Endothelial cell of umbilical vein (primary cell): ENCODE results near the gene ZNF764. TPM values are rescaled to one million over a fixed set of nuclear protein-coding genes. Genes with fewer than 3 reads are reported as not detected.

Source experiments
- BruUV-seq: library from RNA; stranded (reverse); fragments of 400-500 nt; replicated peaks from 2 replicates; lab custom pipeline; 2021; lab: Mats Ljungman, UMichigan
- CTCF ChIA-PET: fragments of 300-600, 350-600 bp; sonication (Branson Sonifier 250); formaldehyde crosslinking; loops from one replicate; lab custom pipeline; 2021; ENCODE audit warnings: antibody characterized with exemption, inconsistent platforms; lab: Charles Lee
- POLR2A ChIA-PET: fragments of 300-600, 350-600 bp; sonication (Branson Sonifier 250); formaldehyde crosslinking; loops from one replicate; lab custom pipeline; 2021; ENCODE audit warnings: antibody characterized with exemption, inconsistent platforms; lab: Charles Lee
- DNase-seq: peaks from one replicate; pipeline ENCODE4 v3.0.0-alpha.2; 2011; ENCODE audit warnings: low read depth, low spot score
- FAIRE-seq: peaks from 2 replicates; lab custom pipeline; 2011; peaks lifted over from hg19 to GRCh38; lab: Jason Lieb, UNC
- H2AFZ ChIP-seq: 2 replicates; pipeline ENCODE4 v1.6.0; 2012; ENCODE audit warnings: low read depth, low read length, control low read depth, inconsistent platforms
- H3K27ac ChIP-seq: 2 replicates; pipeline ENCODE4 v1.5.1; 2011; ENCODE audit warnings: low read depth, mild to moderate bottlenecking, control low read depth, low read length, moderate library complexity; ENCODE audit not compliant: insufficient read depth
- H3K27me3 ChIP-seq, 2 experiments: 2 replicates each; pipeline versions ENCODE4 v1.6.0 to v1.6.1; 2011; ENCODE audit warnings: low read length in 2 of 2, mixed read lengths in 1 of 2; ENCODE audit not compliant: control insufficient read depth in 2 of 2, insufficient read depth in 2 of 2
- H3K36me3 ChIP-seq, 2 experiments: 2 replicates in 1 of 2; 3 replicates in 1 of 2; pipeline ENCODE4 v1.5.1; 2011; ENCODE audit warnings: low read length in 2 of 2, mild to moderate bottlenecking in 1 of 2, moderate library complexity in 1 of 2; ENCODE audit not compliant: control insufficient read depth in 2 of 2, insufficient read depth in 2 of 2; ENCODE audit errors: extremely low read depth in 1 of 2
- H3K4me1 ChIP-seq: 3 replicates; pipeline ENCODE4 v1.5.1; 2011; ENCODE audit warnings: mild to moderate bottlenecking, low read length; ENCODE audit not compliant: control insufficient read depth, insufficient read depth; ENCODE audit errors: extremely low read depth
- H3K4me2 ChIP-seq: 2 replicates; pipeline ENCODE4 v1.6.1; 2011; ENCODE audit warnings: low read length, control low read depth, mixed read lengths; ENCODE audit not compliant: insufficient read depth
- H3K4me3 ChIP-seq, 3 experiments: fragments of 200-600 bp in 1 of 3; sonication (generic), shearing (Covaris generic) in 1 of 3; replicated peaks in 1 of 3; 2 replicates each; pipeline ENCODE4 v1.5.1; 2011 to 2016; ENCODE audit warnings: control low read depth in 3 of 3, low read length in 3 of 3, mild to moderate bottlenecking in 2 of 3, inconsistent platforms in 1 of 3, low read depth in 1 of 3, moderate library complexity in 1 of 3; ENCODE audit not compliant: insufficient read depth in 1 of 3
- H3K79me2 ChIP-seq: 2 replicates; pipeline ENCODE4 v1.6.0; 2012; ENCODE audit warnings: low read length, inconsistent platforms; ENCODE audit not compliant: control insufficient read depth, insufficient read depth
- H3K9ac ChIP-seq: replicated peaks from 2 replicates; pipeline ENCODE3; 2011; ENCODE audit warnings: low read length, control low read depth; ENCODE audit not compliant: insufficient read depth; ENCODE audit errors: extremely low read depth
- H3K9me1 ChIP-seq: replicated peaks from 3 replicates; pipeline ENCODE4 v1.6.0; 2011; ENCODE audit warnings: mild to moderate bottlenecking, low read length; ENCODE audit not compliant: control insufficient read depth, insufficient read depth; ENCODE audit errors: extremely low read depth
- H3K9me3 ChIP-seq: replicated peaks from 2 replicates; pipeline ENCODE4 v1.5.1; 2012; ENCODE audit warnings: low read length, inconsistent platforms; ENCODE audit not compliant: control insufficient read depth, insufficient read depth
- H4K20me1 ChIP-seq: replicated peaks from 2 replicates; pipeline ENCODE3; 2011; ENCODE audit warnings: mild to moderate bottlenecking, low read length; ENCODE audit not compliant: control insufficient read depth, insufficient read depth; ENCODE audit errors: extremely low read depth
- CTCF ChIP-seq, 2 donors: IDR thresholded peaks; 1 replicate in 1 of 2; 2 replicates in 1 of 2; pipeline ENCODE4 v1.5.1; 2011; ENCODE audit warnings: low read length in 2 of 2, mild to moderate bottlenecking in 2 of 2, moderate library complexity in 2 of 2, control low read depth in 1 of 2, inconsistent platforms in 1 of 2, low read depth in 1 of 2; ENCODE audit not compliant: insufficient read depth in 1 of 2; ENCODE audit errors: extremely low read depth in 1 of 2
- EZH2 ChIP-seq: IDR thresholded peaks from 2 replicates; pipeline ENCODE4 v1.6.1; 2012; ENCODE audit warnings: borderline replicate concordance, low read depth, mild to moderate bottlenecking, moderate library complexity, low read length, inconsistent platforms; ENCODE audit not compliant: severe bottlenecking
- FOS ChIP-seq: IDR thresholded peaks from 2 replicates; pipeline ENCODE4 v1.6.1; 2011; ENCODE audit warnings: mild to moderate bottlenecking, low read length, moderate library complexity, borderline replicate concordance; ENCODE audit not compliant: insufficient read depth
- GATA2 ChIP-seq: IDR thresholded peaks from 2 replicates; pipeline ENCODE4 v1.7.0; 2011; ENCODE audit warnings: low read depth, mild to moderate bottlenecking, moderate library complexity, mixed read lengths, low read length; ENCODE audit not compliant: insufficient read length, insufficient read depth
- JUN ChIP-seq: IDR thresholded peaks from 2 replicates; pipeline ENCODE4 v1.6.1; 2011; ENCODE audit warnings: borderline replicate concordance, low read depth; ENCODE audit not compliant: insufficient read length, insufficient read depth
- MAX ChIP-seq: IDR thresholded peaks from 2 replicates; pipeline ENCODE4 v1.6.1; 2011; ENCODE audit not compliant: insufficient read depth, insufficient read length
- MYC ChIP-seq: IDR thresholded peaks from one replicate; pipeline ENCODE4 v1.6.1; 2011; ENCODE audit warnings: mild to moderate bottlenecking, low read depth, low read length
- POLR2A ChIP-seq: IDR thresholded peaks from 2 replicates; pipeline ENCODE4 v1.6.1; 2012; ENCODE audit warnings: low read depth, mild to moderate bottlenecking, control low read depth, low read length
- POLR2AphosphoS5 ChIP-seq: IDR thresholded peaks from 2 replicates; pipeline ENCODE4 v1.6.1; 2012; ENCODE audit warnings: low read depth, mild to moderate bottlenecking, control low read depth, low read length, moderate library complexity; ENCODE audit not compliant: insufficient read depth
- dilution Hi-C: fragments of 300-500 bp; cut with MboI; formaldehyde crosslinking; loops from one replicate; pipeline ENCODE4 v1.15.0; 2019; ENCODE audit warnings: low sequenced_read_pairs; ENCODE audit not compliant: extremely low pct_ligation_motif_present
- intact Hi-C: fragments of 100-400 bp; cut with micrococcal nuclease; formaldehyde crosslinking; loops from one replicate; pipeline ENCODE4 v1.10.0; 2022
- polyA plus RNA-seq, 4 experiments: library from polyadenylated mRNA; depleted of rRNA in 3 of 4; stranded (reverse) in 3 of 4; unstranded in 1 of 4; fragments of >200 nt; gene quantifications; 2 replicates each; pipeline versions ENCODE4 v1.2.1 to v1.2.3, GENCODE V29; 2011 to 2012; ENCODE audit warnings: missing spikeins in 1 of 4
- total RNA-seq: library from RNA; stranded (reverse); gene quantifications from 2 replicates; pipeline ENCODE4 v1.2.3, GENCODE V29; 2021

The ZNF764 gene
- total and polyA plus RNA-seq, 2 donors (not counting 3 experiments of a cell fraction or from before 2014, with no cell fraction given) = 5.0 to 12.1 TPM

GRCh38 chr16:30526137-30526822 lies 31.9 kb downstream of the ZNF764 start, which contains the start of gene ZNF768:
TSS of gene ZNF768 (minus strand) at chr16:30526566. CDS start at chr16:30526413, 153 bp downstream.
- H2AFZ ChIP-seq = peak within 1 kb of the TSS; percentile 72
- intact Hi-C loops = loop anchor here (1.0 to 5.0 kb wide), 5 partner anchors 59 to 171 kb away; partner anchors contain the start of genes FBRS, SRCAP and ZNF785
- peak within 1 kb of the TSS; percentile 73 for H3K9ac ChIP-seq
- POLR2A ChIA-PET = interaction anchor here (0.6 to 1.3 kb wide), 3 partner anchors 32 to 347 kb away, joined by 3 to 4 read pairs (median 4); partner anchors contain the start of gene ZNF764
- H3K4me1 ChIP-seq = peaks cover 4% of the 10 kb centered on the region
- no TSS peak for BruUV-seq
- FAIRE-seq = no peak
- CTCF ChIA-PET = interaction anchor here (1.0 to 1.5 kb wide), 8 partner anchors 9 to 76 kb away, joined by 3 to 14 read pairs (median 4); partner anchors contain the start of gene ZNF747
- H3K36me3 ChIP-seq = no peaks in the 10 kb centered on the region
- no peaks in the 10 kb centered on the region for H3K79me2 ChIP-seq
- H3K4me2 ChIP-seq = peak within 1 kb of the TSS; percentile 67
- no peaks in the 10 kb centered on the region for H3K27me3 ChIP-seq
- peak; percentile 27 for DNase-seq
- H3K27ac ChIP-seq = peak within 1 kb of the TSS; percentile 80
- H3K9me3 ChIP-seq = no peaks in the 10 kb centered on the region
- dilution Hi-C loops = no loop called here
- H3K4me3 ChIP-seq = peak within 1 kb of the TSS; percentile 58 to 67 (median 65)
- TF ChIP-seq GATA2 = no peak
- no peak for TF ChIP-seq CTCF (IDR thresholded peaks at IDR 0.05; ENCODE audit: extremely low read depth in 1 of 2, insufficient read depth in 1 of 2, low read depth in 1 of 2, low read length in 2 of 2)
- TF ChIP-seq FOS = no peak
- TF ChIP-seq JUN = no peak
- TF ChIP-seq POLR2AphosphoS5 = no peak
- no peak for TF ChIP-seq POLR2A
- TF ChIP-seq EZH2 = no peak
- TF ChIP-seq MAX = no peak
- no peak for TF ChIP-seq MYC
- H3K9me1 ChIP-seq = no peaks in the 10 kb centered on the region
- no peaks in the 10 kb centered on the region for H4K20me1 ChIP-seq
